ENCODE measurements around the gene TJP3.

- peak; percentile 97 for TF ChIP-seq CTCF (IDR thresholded peaks at IDR 0.05; ENCODE audit: low read depth, low read length, poor library complexity, severe bottlenecking)
- no peak for TF ChIP-seq EZH2phosphoT487 (IDR thresholded peaks at IDR 0.05; ENCODE audit: borderline replicate concordance, low read length)
Observed at GRCh38 chr19:3665681-3666544, 42.3 kb upstream of the TJP3 start.

All from DOHH2 (cell line).